H9 (cell line): Measurements from ENCODE around the gene STMN3. TPM values are rescaled to one million over a fixed set of nuclear protein-coding genes. Genes with fewer than 3 reads are reported as not detected.
A peak's percentile ranks its signal among the peaks of the same experiment; 100 is the strongest.

ENCODE experiments used
- DNase-seq: peaks from one replicate; pipeline ENCODE4 v3.0.0-alpha.2; 2017
- H2AFZ ChIP-seq: one replicate; pipeline ENCODE4 v1.6.1; 2013; ENCODE audit warnings: mild to moderate bottlenecking, low read length, control low read depth, moderate library complexity
- H2AK5ac ChIP-seq: 2 replicates; pipeline ENCODE4 v1.6.1; 2013; ENCODE audit warnings: low read length, control low read depth, mixed read lengths; ENCODE audit not compliant: insufficient read length
- H2BK120ac ChIP-seq: one replicate; pipeline ENCODE4 v1.6.1; 2013; ENCODE audit warnings: low read depth, mild to moderate bottlenecking, low read length, control low read depth, inconsistent platforms; ENCODE audit not compliant: poor library complexity, severe bottlenecking
- H2BK12ac ChIP-seq: 2 replicates; pipeline ENCODE4 v1.6.1; 2013; ENCODE audit warnings: low read length, control low read depth, mixed read lengths, low read depth; ENCODE audit not compliant: insufficient read length
- H2BK15ac ChIP-seq: 2 replicates; pipeline ENCODE4 v1.6.1; 2013; ENCODE audit warnings: low read depth, low read length, control low read depth
- H2BK20ac ChIP-seq: one replicate; pipeline ENCODE4 v1.6.1; 2013; ENCODE audit warnings: low read depth, mild to moderate bottlenecking, low read length, control low read depth, inconsistent platforms; ENCODE audit not compliant: poor library complexity, severe bottlenecking
- H2BK5ac ChIP-seq: 2 replicates; pipeline ENCODE4 v1.6.1; 2013; ENCODE audit warnings: low read length, control low read depth, mixed read lengths; ENCODE audit not compliant: insufficient read length
- H3K14ac ChIP-seq: 2 replicates; pipeline ENCODE4 v1.6.1; 2013; ENCODE audit warnings: low read length, control low read depth; ENCODE audit not compliant: insufficient read depth
- H3K18ac ChIP-seq: 2 replicates; pipeline ENCODE4 v1.6.1; 2013; ENCODE audit warnings: low read depth, mild to moderate bottlenecking, mixed read lengths, low read length, control low read depth; ENCODE audit not compliant: insufficient read length
- H3K23ac ChIP-seq: 2 replicates; pipeline ENCODE4 v1.6.1; 2013; ENCODE audit warnings: low read length, control low read depth, mixed read lengths, low read depth; ENCODE audit not compliant: insufficient read length
- H3K23me2 ChIP-seq: 2 replicates; pipeline ENCODE4 v1.6.1; 2013; ENCODE audit warnings: low read depth, mild to moderate bottlenecking, mixed read lengths, low read length, control low read depth; ENCODE audit not compliant: insufficient read length, poor library complexity, severe bottlenecking
- H3K27ac ChIP-seq: 2 replicates; pipeline ENCODE4 v1.5.1; 2013; ENCODE audit warnings: low read length, control low read depth, mixed read lengths, low read depth; ENCODE audit not compliant: insufficient read length
- H3K27me3 ChIP-seq: 2 replicates; pipeline ENCODE4 v1.6.1; 2013; ENCODE audit warnings: low read length, control low read depth, inconsistent platforms; ENCODE audit not compliant: insufficient read depth
- H3K4ac ChIP-seq: 2 replicates; pipeline ENCODE4 v1.6.1; 2013; ENCODE audit warnings: low read depth, mild to moderate bottlenecking, control low read depth, inconsistent platforms, low read length, moderate library complexity
- H3K4me1 ChIP-seq: 2 replicates; pipeline ENCODE4 v1.6.1; 2013; ENCODE audit warnings: low read length, control low read depth, inconsistent platforms; ENCODE audit not compliant: insufficient read depth
- H3K4me2 ChIP-seq: 2 replicates; pipeline ENCODE4 v1.6.1; 2013; ENCODE audit warnings: low read length, control low read depth, mixed read lengths; ENCODE audit not compliant: insufficient read length, insufficient read depth
- H3K56ac ChIP-seq: 2 replicates; pipeline ENCODE4 v1.6.1; 2013; ENCODE audit warnings: low read depth, mild to moderate bottlenecking, mixed read lengths, low read length, control low read depth; ENCODE audit not compliant: insufficient read length
- H3K79me1 ChIP-seq: 2 replicates; pipeline ENCODE4 v1.6.1; 2013; ENCODE audit warnings: low read depth, mild to moderate bottlenecking, moderate library complexity, low read length, control low read depth, inconsistent platforms; ENCODE audit not compliant: insufficient read depth, poor library complexity, severe bottlenecking
- H3K79me2 ChIP-seq: 2 replicates; pipeline ENCODE4 v1.6.1; 2013; ENCODE audit warnings: low read length, control low read depth, inconsistent platforms; ENCODE audit not compliant: insufficient read depth
- H3K9ac ChIP-seq: 2 replicates; pipeline ENCODE4 v1.6.1; 2013; ENCODE audit warnings: low read length, control low read depth, mixed read lengths; ENCODE audit not compliant: insufficient read length; ENCODE audit errors: extremely low read depth
- H3K9me3 ChIP-seq: one replicate; pipeline ENCODE4 v1.6.1; 2013; ENCODE audit warnings: low read depth, low read length, inconsistent platforms; ENCODE audit not compliant: control insufficient read depth
- H3T11ph ChIP-seq: one replicate; pipeline ENCODE4 v1.6.1; 2013; ENCODE audit warnings: mild to moderate bottlenecking, low read length, control low read depth, inconsistent platforms
- H4K20me1 ChIP-seq: one replicate; pipeline ENCODE4 v1.6.1; 2013; ENCODE audit not compliant: control insufficient read depth, insufficient read length, insufficient read depth
- H4K5ac ChIP-seq: 2 replicates; pipeline ENCODE4 v1.6.1; 2013; ENCODE audit warnings: low read depth, mild to moderate bottlenecking, mixed read lengths, low read length, control low read depth; ENCODE audit not compliant: insufficient read length
- H4K8ac ChIP-seq: replicated peaks from 2 replicates; pipeline ENCODE4 v1.6.1; 2013; ENCODE audit warnings: low read length, control low read depth, mixed read lengths, low read depth; ENCODE audit not compliant: insufficient read length
- H4K91ac ChIP-seq: 2 replicates; pipeline ENCODE4 v1.6.1; 2013; ENCODE audit warnings: low read depth, mild to moderate bottlenecking, moderate library complexity, mixed read lengths, low read length, control low read depth; ENCODE audit not compliant: insufficient read length
- H3K27ac Mint-ChIP-seq, 3 experiments: 2 replicates in 2 of 3; 3 replicates in 1 of 3; pipeline ENCODE4 v1.8.0; 2020 to 2021; ENCODE audit warnings: mixed read lengths in 3 of 3, mild to moderate bottlenecking in 1 of 3, moderate library complexity in 1 of 3
- H3K27me3 Mint-ChIP-seq: 2 replicates; pipeline ENCODE4 v1.8.0; 2021; ENCODE audit warnings: low read depth, mild to moderate bottlenecking, moderate library complexity, mixed read lengths
- H3K36me3 Mint-ChIP-seq, 3 experiments: 2 replicates in 2 of 3; 3 replicates in 1 of 3; pipeline ENCODE4 v1.8.0; 2020 to 2021; ENCODE audit warnings: low read depth in 3 of 3, mixed read lengths in 3 of 3; ENCODE audit not compliant: insufficient read depth in 1 of 3
- H3K4me1 Mint-ChIP-seq, 2 experiments: 2 replicates each; pipeline ENCODE4 v1.8.0; 2020; ENCODE audit warnings: mixed read lengths in 2 of 2
- H3K4me3 Mint-ChIP-seq, 2 experiments: 2 replicates in 1 of 2; 3 replicates in 1 of 2; pipeline ENCODE4 v1.8.0; 2020 to 2021; ENCODE audit warnings: mild to moderate bottlenecking in 2 of 2, mixed read lengths in 2 of 2, moderate library complexity in 1 of 2
- H3K9me3 Mint-ChIP-seq, 2 experiments: 2 replicates in 1 of 2; 3 replicates in 1 of 2; pipeline ENCODE4 v1.8.0; 2020; ENCODE audit warnings: mild to moderate bottlenecking in 2 of 2, mixed read lengths in 2 of 2, moderate library complexity in 1 of 2
- CTCF ChIP-seq: fragments of 200-600 bp; sonication (generic); conservative IDR thresholded peaks from 3 replicates; pipeline ENCODE4 v1.8.0; 2021; ENCODE audit warnings: antibody characterized with exemption, mild to moderate bottlenecking
- WGBS: extraction: QIAGEN DNeasy Blood & Tissue Kit; methylation state at CpG from one replicate; pipeline ENCODE4 v1.1.7; 2013; ENCODE audit warnings: missing lambda C conversion rate, low lambda C conversion rate, mixed read lengths; ENCODE audit not compliant: insufficient read length; ENCODE audit errors: extremely low coverage; 5-methylcytosine and 5-hydroxymethylcytosine counted together
- total RNA-seq: library from RNA; stranded (reverse); gene quantifications from 2 replicates; pipeline ENCODE4 v1.2.1, GENCODE V29; 2021

Gene STMN3
- total RNA-seq, 1 experiment from 2014 or later = 54.0 TPM

GRCh38 chr20:63690898-63691710, 37.9 kb upstream of the STMN3 start:
- H3K9me3 ChIP-seq = no peaks in the 10 kb centered on the region
- no peak overlapping the region; the same call in 1 of the 2 replicates for H3K14ac ChIP-seq
- no peaks in the 10 kb centered on the region for H3K23me2 ChIP-seq
- no peak overlapping the region for H3T11ph ChIP-seq
- H3K4me3 Mint-ChIP-seq = no peak overlapping the region
- no peak overlapping the region for H2BK12ac ChIP-seq
- H4K5ac ChIP-seq = no peak overlapping the region
- no peak overlapping the region for H3K27ac ChIP-seq
- H3K23ac ChIP-seq = no peak overlapping the region
- no peak overlapping the region for H2BK5ac ChIP-seq
- H4K91ac ChIP-seq = no peak overlapping the region
- no peak overlapping the region for H2AFZ ChIP-seq
- no peak overlapping the region for H2BK120ac ChIP-seq
- H3K4me1 Mint-ChIP-seq = peaks cover under 1 to 2% of the 10 kb centered on the region in 2 experiments
- H3K56ac ChIP-seq = no peak overlapping the region
- H4K20me1 ChIP-seq = no peaks in the 10 kb centered on the region
- peak overlapping the region in 2 of 3 experiments; percentile 60 to 88; a peak in 4 of 7 replicates for H3K27ac Mint-ChIP-seq
- no peak overlapping the region for H3K4me2 ChIP-seq
- no peaks in the 10 kb centered on the region for H3K79me1 ChIP-seq
- H4K8ac ChIP-seq = no peak overlapping the region
- DNase-seq = no peak
- WGBS = no CpG with 5 or more reads among the region's 24 CpGs
- H3K9me3 Mint-ChIP-seq = peaks cover 3 to 5% of the 10 kb centered on the region in 2 experiments; a peak in 3 of 5 replicates
- no peaks in the 10 kb centered on the region for H3K79me2 ChIP-seq
- no peak overlapping the region for H2AK5ac ChIP-seq
- H3K4me1 ChIP-seq = no peaks in the 10 kb centered on the region
- H3K4ac ChIP-seq = no peak overlapping the region
- no peak overlapping the region for H2BK15ac ChIP-seq
- peaks cover 3% of the 10 kb centered on the region for H3K27me3 Mint-ChIP-seq
- H3K18ac ChIP-seq = no peak overlapping the region
- H3K9ac ChIP-seq = no peak overlapping the region
- TF ChIP-seq CTCF = no peak
- H3K36me3 Mint-ChIP-seq = peaks cover 14 to 20% (median 17%) of the 10 kb centered on the region in 3 experiments; a peak in 6 of 7 replicates
- H2BK20ac ChIP-seq = no peak overlapping the region
- H3K27me3 ChIP-seq = no peaks in the 10 kb centered on the region
